Fibroblast of skin of right quadriceps (primary cell): Measurements from ENCODE around the gene DPH7.
A peak's percentile ranks its signal among the peaks of the same experiment; 100 is the strongest.
"Not testable (repeated sequence)": the region's sequence is repeated elsewhere in the genome, so short reads cannot be mapped to it uniquely, and the experiment has no call there.

ENCODE experiments used
- DNase-seq: peaks from one replicate; pipeline ENCODE4 v3.0.0-alpha.2; 2013

The DPH7 gene

DNA sequence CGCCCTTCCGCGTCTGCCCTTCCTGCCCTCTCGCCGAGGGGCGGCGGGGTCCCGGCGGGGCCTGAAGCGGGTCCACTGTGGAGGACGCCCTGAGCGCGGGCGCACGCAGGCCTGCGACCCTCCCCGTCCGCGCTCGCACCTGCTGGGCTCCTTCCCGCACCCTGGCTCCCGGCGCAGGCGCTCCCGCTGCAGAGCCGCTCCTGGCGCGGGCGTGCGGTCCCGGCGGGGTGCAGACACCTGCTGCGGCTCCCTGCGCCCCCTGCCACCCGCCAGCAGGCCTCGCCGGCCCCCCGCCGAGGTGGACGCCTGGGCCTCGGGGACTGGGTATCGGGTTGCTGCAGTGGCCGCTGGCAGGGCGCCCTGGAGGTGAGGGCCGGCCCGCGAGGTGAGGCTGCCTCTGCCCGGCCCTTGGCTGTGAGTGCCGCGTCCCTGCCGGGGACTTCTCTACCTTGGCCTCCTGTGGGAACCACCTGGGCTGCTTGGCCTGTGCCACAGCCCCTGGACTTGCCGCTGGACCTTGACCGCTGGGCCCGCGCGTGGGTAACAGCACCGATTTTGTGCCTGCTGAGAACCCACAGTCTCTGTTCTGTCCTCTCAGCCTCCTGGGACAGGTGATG, 27.4 kb upstream of the DPH7 start:
- DNase-seq: no peak

DNA sequence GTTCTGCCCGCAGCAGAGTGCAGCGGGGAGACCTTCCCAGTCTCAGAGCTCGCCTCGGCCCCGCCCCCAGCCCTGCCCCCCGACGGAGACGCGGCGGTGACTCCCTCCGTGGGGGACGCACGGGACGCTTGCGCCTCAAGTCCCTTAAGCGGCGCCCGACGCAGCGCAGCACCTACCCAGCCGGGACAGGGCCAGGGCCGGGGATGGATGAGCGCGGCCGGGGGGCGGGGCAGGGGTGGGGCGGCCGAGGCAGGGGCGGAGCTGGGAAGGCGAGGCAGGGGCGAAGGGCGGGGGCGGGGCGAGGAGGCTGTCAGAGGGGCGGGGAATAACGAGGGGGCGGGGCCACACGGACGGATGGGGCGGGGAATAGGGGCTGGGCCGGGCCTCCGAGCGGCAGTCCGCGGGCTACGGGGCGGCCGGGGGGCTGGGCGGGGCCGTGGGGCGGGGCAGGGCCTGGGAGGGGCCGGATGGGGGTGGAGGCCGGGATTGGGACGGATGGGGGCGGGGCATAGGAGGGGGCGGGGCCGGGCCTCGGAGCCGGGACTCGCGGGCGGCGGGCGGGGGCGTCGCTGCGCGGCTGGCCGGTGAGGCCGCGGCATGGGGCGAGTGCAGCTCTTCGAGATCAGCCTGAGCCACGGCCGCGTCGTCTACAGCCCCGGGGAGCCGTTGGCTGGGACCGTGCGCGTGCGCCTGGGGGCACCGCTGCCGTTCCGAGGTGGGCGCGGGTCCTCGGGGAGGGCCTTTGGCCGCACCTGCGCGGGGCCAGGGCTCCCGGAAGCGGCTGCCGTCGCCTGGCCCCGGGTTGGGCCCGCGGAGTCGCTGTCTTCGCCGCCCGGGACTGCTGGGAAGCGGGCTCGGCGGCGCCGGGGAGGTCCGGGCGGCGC, 26.6 kb upstream of the DPH7 start, which contains the start of gene ARRDC1:
ARRDC1 (plus strand) TSS at position 566 of the 884 bp plus-strand sequence; CDS start at position 598, 32 bp downstream.
- DNase-seq: peak; percentile 91

DNA sequence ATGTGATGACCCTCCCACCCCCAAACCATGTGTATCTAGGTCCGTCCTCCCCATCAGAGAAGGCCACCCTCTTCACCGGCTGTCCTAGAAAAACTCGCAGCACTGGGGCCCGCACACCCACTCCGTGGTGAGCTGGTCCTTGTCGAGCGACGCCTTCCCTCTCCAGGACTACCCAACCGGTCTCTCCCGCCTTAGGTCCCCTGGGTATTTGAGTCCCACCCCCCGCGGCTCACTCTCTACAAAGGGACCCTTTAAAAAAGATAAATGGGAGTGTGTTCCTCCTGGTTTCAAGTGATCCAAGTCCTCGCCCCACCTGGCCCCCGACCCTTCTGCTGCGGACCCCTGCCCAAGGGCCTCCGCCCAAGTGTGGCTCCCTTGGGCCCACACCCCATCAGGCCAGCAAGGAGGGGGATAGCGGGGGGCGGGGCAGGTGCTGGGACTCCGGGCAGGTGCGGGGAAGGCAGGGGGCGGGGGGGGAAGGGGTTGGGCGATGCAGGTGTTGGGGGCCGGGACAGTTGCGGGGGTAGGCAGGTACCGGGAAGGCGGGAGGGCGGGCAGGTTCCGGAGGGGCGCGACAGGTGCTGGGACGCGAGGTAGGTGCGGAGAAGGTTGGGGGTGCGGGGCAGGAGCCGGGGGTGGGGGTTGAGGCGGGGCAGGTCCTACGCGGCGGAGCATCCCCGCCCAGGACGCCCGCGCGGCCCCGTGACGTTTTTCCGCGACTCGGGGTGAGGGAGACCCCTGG, 25.8 kb upstream of the DPH7 start:
- no peak for DNase-seq

DNA sequence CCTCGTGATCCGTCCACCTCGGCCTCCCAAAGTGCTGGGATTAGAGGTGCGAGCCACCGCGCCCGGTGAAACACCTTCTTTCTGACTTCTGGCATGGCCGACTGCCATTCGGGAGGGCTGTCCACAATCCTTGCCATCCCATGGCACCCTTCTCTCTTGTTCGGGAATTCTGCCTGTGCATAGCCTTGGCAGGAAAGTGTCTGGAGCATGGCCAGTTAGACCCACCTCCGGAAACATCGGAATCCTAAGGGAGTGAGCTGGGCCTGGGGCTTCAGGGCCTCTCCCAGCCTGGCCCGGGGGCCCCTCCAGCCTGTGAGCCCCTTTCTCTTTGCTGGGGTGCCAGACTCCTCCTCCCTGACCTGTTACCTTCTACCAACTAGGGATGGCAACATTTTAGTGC, 25.2 kb upstream of the DPH7 start:
- DNase-seq: no peak

DNA sequence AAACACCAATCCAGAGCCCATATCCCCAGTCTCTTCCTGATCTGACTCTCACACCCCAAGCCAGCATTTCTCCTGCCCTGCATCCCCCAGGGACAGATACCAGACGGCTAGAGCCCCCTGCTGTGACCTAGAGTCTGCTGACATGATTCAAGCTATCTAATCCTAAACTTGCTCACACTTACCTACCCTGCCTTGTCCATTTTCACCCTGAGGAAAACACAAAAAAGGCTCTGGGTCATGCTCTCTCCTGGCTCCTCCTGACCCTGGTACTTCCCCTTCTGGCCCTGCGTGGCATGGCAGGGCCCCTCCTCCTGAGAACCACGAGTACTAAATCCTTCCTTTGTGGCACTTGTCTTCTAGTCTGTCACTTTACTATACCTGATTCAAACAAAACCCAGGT, 23.9 kb upstream of the DPH7 start:
- DNase-seq: no peak

DNA sequence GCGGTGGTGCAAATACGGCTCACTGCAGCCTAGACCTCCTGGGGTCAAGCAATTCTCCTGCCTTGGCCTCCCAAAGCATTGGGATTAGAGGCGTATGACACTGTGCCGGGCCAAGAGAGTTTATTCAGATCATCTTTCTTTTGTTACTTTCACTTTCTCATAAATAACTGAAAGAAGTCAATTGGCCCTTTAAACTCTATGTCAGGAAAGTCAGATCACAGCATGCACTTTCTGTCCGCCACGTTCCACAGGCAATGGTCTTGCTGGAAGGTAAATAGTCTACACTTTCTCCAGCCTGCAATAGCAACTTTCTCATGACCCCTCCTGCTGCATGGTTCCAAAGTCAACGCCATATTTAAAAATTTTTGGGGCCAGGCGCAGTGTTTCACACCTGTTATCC, 20.2 kb upstream of the DPH7 start:
- DNase-seq: no peak

DNA sequence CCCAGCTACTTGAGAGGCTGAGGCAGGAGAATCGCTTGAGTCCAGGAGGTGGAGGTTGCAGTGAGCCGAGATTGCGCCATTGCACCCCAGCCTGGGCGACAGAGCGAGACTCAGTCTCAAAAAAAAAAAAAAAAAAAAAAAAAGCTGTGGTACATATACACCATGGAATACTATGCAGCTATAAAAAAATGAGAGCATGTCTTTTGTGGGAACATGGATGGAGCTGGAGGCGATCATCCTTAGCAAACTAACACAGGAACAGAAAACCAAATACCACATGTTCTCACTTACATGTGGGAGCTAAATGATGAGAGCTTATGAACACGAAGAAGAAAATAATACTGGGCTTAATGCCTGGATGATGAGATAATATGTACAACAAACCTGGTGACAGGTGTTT, 17.9 kb upstream of the DPH7 start:
- DNase-seq: not testable (repeated sequence)

DNA sequence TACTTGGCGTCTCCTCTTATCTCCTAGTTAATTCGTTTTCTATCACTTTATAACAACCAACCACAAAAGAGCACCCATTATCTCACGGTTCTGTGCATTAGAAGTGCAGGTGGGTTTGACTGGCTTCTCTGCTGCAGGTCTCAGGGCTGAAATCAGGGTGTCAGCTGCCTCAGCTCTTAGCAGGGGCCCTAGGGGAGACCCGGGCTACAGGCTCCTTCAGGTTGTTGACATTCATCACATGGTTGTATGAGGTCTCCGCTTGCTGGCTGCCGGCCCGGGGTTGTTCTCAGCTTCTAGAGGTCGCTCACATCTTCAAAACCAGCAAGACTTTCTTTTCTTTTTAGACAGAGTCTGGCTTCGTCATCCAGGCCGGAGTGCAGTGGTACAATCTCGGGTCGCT, 14.5 kb upstream of the DPH7 start:
- no peak for DNase-seq

DNA sequence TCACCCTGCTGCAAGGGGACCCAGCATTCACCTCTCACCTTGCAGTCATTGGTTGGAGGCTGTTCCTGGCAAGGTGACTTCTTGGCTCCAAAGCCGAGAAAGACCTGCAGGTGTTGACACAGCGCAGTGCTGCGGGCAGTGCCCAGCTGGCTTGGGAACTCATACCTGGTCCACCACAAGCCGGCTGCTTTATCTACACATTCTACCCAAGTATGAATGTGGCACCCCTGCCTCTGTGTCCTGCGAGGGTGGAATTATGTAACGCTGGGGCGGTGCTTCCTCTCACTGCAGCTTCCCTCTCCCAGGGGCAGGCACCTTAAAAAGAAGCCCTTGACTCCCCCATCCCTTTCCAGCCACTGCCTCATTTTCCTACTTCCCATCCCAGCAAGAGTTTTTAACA, 14.0 kb upstream of the DPH7 start:
- DNase-seq: no peak

DNA sequence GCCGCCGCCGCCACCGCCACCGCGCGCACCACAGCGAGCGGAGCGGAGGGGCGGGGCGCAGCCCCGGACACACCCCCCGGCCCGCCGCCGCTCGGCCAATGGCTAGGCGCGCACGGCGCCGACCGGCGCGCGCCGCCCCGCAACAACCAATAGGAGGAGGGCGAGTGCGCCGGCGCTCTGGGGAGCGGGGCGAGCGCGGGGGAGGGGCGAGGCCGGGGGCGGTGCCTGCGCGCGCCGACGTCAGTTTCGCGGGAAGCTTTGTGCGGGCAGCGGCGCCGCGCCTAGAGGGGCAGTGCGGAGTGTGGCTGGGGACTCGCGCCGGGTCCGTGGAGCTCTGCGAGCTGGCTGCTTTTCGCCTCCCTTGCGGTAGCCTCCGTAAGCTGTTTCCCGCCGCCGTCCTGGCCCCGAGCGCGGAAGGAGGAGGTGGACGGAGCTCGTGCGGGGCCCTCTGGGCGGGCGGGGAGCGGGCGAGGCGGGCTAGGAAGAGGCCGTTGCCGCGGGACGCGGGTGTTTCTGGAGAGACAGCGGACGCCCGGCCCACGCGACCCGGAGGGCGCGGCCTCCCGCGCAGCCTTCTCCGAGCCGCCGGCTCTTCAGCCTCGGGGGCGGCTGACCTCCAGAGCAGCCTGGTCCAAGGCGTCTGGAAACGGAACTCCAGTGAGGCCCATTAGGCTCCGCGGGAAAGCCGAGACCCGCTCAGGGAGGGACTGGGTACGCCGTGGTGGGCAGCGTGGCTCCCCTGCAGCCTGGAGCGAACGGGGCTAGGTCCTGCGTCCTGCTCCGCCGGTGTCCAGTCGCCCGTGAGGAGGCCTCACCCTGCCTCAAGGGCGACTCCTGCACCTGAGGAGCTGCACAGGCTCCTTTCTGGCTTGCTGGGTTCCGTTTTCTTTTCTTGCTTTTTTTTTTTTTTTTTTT, 12.0 kb upstream of the DPH7 start, which contains the start of gene ZMYND19:
ZMYND19 (minus strand) TSS at position 44 of the 915 bp plus-strand sequence. CDS start 249 bp downstream, outside the sequence.
- peak; percentile 89 for DNase-seq

DNA sequence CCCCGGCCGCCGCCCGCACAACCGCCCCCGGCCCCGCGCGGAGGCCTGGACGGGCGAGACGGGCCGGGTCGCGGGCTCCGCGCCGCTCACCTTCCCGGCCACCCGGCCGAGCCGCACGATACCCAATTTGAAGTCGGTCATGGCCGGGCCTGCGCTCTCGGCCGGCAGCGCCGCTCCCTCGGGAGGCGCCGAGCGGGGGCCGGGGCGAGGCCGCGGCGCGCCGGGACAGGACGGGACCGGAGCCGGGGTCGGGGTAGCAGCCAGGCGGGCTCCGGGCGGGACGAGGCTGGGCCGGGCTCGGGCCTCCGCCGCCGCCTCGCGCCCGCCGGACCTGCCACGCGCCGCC, 11.4 kb upstream of the DPH7 start:
- DNase-seq: no peak

DNA sequence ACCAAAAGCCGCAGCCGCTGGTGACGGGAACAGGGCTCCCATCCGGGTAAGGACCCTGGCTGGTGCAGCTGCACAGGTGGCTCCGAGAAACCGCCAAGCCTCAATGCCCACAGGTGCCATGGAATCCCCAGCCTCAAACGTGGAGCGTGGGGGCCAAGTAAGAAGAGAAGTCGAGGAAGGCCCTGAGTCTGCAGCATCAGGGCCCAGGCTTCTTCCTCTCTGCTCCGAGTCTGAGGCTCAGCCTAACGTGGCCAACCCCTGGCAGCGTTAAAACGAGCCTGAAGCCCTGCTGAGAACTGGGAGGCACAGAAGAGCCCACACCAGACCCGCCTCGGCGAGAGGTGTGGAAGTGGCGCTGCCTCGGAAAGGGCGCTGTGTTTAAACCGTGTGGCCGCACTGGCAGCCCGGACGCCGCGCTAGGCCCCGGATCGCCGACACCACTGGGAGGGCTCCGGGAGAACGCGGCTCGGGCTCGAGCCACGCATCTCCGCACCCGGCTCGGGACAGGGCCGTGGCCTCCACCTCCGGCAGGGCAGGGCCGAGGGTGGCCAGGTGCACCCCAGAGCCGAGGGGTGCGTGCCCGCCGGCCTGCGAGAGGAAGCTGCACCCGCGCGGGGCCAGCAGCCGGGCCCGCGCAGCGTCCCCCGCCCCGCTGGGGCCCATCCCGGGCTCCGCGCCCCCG, 10.9 kb upstream of the DPH7 start:
- no peak for DNase-seq

DNA sequence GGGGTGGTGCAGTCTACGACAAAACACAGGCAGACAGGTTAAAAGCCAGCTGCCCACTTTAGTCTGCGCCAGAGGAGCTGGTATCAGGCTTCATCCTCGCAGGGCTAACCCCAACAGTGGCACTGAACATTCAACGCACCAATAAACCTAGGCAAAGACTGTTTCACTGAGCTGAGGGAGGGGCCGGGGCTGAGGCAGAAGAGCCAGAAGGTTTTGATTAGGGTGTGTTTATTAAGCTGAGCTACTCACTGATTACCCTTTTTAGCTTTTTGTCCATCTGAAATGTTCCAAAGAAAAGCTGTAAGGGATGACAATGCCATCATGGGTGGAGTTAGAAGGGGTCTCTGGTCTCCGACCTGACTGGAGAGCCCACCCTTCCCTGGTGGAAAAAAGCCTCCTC, 10.2 kb upstream of the DPH7 start:
- DNase-seq: no peak

DNA sequence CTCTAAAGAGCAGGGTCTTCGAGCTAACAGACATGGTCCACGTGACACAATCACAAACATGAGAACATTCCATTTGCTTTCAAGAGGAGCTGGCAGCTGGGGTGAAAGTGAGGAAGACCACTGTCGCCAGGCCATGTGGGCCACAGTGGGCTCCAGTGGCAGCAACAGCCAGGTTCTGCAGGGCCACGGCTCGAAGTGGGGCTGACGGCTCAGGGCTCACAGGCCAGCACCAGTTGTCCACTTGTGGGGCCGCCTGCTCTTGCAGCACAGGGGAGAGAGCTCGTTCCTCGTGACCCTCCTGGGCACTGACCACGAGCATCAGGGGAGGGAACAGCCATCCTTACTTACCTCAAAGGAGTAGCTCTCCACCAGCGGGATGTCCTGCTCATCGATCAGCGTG, 9.6 kb upstream of the DPH7 start:
- DNase-seq: no peak

DNA sequence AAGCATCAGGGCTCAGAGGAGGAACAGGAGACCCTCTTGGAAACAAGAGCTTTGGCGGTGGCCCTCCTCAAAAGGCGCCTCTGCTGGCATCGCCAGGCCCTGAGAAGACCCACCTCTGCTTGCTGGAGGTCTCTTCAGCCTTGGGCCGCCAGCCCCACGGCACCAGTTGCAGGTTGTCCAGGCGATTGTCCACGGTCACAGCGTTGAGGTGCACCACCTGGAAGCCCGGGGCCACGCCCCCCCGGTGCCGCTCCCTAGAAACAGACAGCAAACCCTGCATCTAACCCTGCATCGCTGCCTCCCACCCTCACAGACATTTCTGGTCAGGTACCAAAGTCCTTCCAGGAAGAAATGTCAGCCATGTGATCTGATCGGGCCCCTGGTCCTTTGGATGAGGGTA, 8.1 kb upstream of the DPH7 start:
- DNase-seq: no peak

DNA sequence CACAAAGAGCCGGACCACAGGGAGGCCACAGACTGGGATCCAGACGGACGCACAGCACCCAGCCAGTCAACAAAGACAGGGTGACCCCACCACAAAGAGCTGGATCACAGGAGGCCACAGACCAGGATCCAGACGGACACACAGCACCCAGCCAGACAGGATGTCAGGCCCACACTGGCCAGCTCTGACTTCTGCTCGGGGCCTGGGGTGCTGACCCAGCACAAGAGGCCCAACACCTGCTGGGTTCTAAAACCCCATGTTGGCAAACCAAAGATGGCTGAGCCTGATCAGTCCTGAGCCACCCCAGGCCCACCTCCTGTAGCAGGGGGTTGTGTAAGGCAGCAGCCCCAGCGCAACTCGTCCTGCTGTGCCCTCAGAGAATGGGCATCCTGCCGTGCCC, 5.2 kb upstream of the DPH7 start:
- no peak for DNase-seq

DNA sequence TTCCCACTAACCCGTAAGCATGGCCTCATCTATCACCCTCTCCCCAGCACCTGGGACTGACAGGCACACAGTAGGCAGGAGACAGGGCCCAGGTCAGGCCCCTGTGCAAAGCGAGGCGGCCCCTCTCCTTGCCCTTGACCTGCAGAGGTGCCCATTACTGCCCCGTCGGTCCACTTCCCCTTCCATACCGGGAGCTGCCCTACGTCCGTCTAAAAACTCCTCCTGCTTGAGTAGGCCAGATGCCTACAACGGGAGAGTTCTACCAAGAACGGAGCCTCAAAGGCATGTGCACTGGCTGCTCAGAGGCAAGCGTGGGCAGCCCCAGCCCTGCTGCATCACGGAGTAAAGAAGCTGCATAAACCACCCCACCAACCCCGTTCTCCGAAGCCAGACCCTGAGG, 4.6 kb upstream of the DPH7 start:
- DNase-seq: no peak

DNA sequence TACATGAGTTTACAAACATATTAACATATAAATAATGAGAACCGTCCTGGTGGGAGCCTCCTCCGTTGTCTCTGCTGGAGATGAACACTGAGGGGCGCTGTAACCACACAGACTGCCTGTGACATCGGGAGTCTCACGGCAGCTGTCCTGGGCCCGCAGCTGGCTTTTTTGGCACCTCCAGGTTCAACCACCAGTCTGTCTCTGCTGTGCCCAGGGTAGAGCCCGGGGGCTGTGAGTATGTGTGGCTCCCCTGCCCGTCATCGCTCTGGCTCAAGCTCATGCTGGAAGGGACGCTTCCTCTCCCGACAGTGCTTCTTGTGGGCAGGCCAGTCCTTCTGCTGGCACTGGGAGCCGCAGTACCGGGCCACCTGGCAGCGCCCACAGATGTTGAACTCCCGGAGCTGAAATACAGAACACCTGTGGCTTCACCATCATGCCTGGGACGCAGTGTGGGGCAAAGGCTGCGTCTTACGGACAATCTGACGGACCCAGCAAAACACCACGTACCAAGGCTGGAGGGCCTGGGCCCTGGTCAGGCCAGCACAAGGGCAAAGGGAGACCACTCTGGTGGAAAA, 3.6 kb upstream of the DPH7 start:
- DNase-seq: no peak

DNA sequence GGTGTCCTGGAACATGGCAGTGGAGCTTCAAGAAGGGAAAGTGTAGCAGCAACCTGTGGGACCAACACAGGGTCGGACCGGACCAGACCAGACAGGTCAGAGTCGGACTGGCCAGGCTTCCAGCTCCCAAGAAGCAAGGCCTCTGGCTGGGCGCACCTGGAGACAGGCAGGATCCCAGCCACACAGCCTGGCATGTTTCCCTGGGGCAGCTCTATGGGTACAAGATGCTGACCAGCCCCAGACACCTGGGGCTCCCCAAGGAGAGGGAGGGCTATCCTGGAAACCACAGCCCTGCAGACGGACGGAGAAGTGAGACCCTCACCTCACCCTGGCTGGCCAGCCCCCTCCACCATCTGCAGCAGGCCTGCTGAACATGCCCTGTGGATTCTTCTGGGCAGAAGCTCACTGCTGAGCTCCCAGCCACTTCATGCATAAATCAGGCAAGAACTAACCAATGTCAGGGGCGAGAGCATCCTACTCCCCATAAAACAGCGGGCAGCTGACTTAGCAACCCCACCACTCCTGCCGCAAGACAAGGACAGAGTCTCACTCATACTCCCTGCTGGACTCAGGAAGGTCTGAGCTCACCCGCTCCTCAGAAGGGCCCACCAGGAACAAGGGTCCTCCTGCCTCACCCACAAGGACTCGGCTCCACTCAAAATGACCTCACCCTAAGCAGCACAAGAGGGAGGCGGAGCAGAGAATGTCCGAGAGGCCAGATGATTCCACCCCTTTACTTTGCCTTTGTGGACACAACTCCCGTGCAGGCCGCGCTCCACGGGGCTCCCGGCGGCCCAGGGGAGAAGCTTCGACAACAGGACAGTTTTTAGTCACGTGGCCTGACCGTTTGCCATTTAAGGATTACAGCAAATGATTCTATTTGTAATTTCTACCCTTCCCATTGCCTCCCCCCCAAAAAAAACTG, 2.9 kb upstream of the DPH7 start:
- no peak for DNase-seq

DNA sequence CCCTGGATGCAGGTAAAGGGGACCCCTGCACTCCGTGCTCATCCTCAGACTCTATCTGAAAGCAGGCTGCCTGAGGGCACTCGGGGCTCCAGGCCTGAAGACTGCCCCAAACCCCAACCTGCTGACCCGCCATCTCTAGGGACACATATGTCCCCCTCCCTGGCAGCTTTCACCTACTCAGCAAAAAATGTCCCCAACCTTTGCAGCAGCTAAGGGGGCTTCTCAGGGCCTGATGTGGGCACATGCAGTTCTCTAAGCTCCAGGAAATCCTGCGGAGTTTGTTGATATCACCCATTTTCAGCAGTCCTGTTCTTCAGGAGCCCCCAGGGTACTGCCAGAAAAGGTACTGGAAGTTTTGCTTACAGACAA, 2.2 kb upstream of the DPH7 start:
- no peak for DNase-seq
